ENCODE data around the gene ATP8A2.

The ATP8A2 gene

GRCh38 chr13:25493931-25494640 is 122.3 kb downstream of the ATP8A2 start:
- H3K4me3 ChIP-seq (ENCODE audit: low read length): no peak overlapping the region
- no peak for DNase-seq (ENCODE audit: low read depth)
- TF ChIP-seq CTCF (IDR thresholded peaks at IDR 0.05; ENCODE audit: insufficient read depth, low read depth, low read length, missing control alignments): no peak

- H3K4me3 ChIP-seq (ENCODE audit: low read length): no peak overlapping the region
- DNase-seq (ENCODE audit: low read depth): no peak
- TF ChIP-seq CTCF (IDR thresholded peaks at IDR 0.05; ENCODE audit: insufficient read depth, low read depth, low read length, missing control alignments): no peak
These were observed 123.1 kb downstream of the ATP8A2 start for GRCh38 chr13:25494698-25495411.

GRCh38 chr13:25501231-25501630 is 129.5 kb downstream of the ATP8A2 start:
- DNase-seq (ENCODE audit: low read depth): no peak
- H3K4me3 ChIP-seq (ENCODE audit: low read length): no peak overlapping the region
- TF ChIP-seq CTCF (IDR thresholded peaks at IDR 0.05; ENCODE audit: insufficient read depth, low read depth, low read length, missing control alignments): no peak

- DNase-seq (ENCODE audit: low read depth): no peak
These were observed 130.3 kb downstream of the ATP8A2 start for GRCh38 chr13:25502031-25502430.

GRCh38 chr13:25502551-25502950 is 130.8 kb downstream of the ATP8A2 start:
- no peak overlapping the region for H3K4me3 ChIP-seq (ENCODE audit: low read length)
- no peak for DNase-seq (ENCODE audit: low read depth)
- TF ChIP-seq CTCF (IDR thresholded peaks at IDR 0.05; ENCODE audit: insufficient read depth, low read depth, low read length, missing control alignments): no peak

More at GRCh38 chr13:25502031-25502430, 130.3 kb downstream of the ATP8A2 start:
- no peak for TF ChIP-seq CTCF (IDR thresholded peaks at IDR 0.05; ENCODE audit: insufficient read depth, low read depth, low read length, missing control alignments)
- no peak overlapping the region for H3K4me3 ChIP-seq (ENCODE audit: low read length)

- no peak for DNase-seq (ENCODE audit: low read depth)
- no peak for TF ChIP-seq CTCF (IDR thresholded peaks at IDR 0.05; ENCODE audit: insufficient read depth, low read depth, low read length, missing control alignments)
- no peak overlapping the region for H3K4me3 ChIP-seq (ENCODE audit: low read length)
These were observed 132.1 kb downstream of the ATP8A2 start for GRCh38 chr13:25503856-25504255.
